A549 (cell line): Measurements from ENCODE around the gene AGBL4.

Experiments used
- CTCF ChIP-seq: fragments of >200 bp; sonication (Bioruptor Twin); formaldehyde crosslinking; IDR thresholded peaks from 3 replicates; pipeline ENCODE4 v1.5.1; 2016
- EHMT2 ChIP-seq: fragments of 200-600 bp; sonication (generic); IDR thresholded peaks from 2 replicates; pipeline ENCODE4 v1.6.1; 2016; ENCODE audit warnings: antibody characterized with exemption, low read depth, mild to moderate bottlenecking, moderate library complexity
- HOXA7 ChIP-seq: fragments of 250-450 bp; sonication (Bioruptor Pico); IDR thresholded peaks from 2 replicates; pipeline ENCODE4 v1.5.0; 2020; ENCODE audit warnings: mild to moderate bottlenecking, moderate library complexity
- MAX ChIP-seq: IDR thresholded peaks from 2 replicates; pipeline ENCODE4 v1.6.1; 2012
- MYC ChIP-seq: IDR thresholded peaks from 2 replicates; pipeline ENCODE4 v1.6.1; 2012; ENCODE audit warnings: mild to moderate bottlenecking, inconsistent platforms, low read length, improper control_type of control experiment, borderline replicate concordance
- NR3C1 ChIP-seq: fragments of >200 bp; sonication (Bioruptor Twin); formaldehyde crosslinking; IDR thresholded peaks from 3 replicates; pipeline ENCODE4 v1.6.1; 2017
- POLR2A ChIP-seq: IDR thresholded peaks from 2 replicates; pipeline ENCODE4 v1.6.1; 2012; ENCODE audit warnings: mild to moderate bottlenecking, low read length
- RCOR1 ChIP-seq: fragments of 150-350 bp; IDR thresholded peaks from 2 replicates; pipeline ENCODE4 v1.6.1; 2014; ENCODE audit warnings: antibody characterized with exemption, low read length, low read depth
- REST ChIP-seq: fragments of 200-600 bp; sonication (generic); IDR thresholded peaks from 2 replicates; pipeline ENCODE4 v1.6.1; 2016; ENCODE audit warnings: antibody characterized with exemption, mild to moderate bottlenecking, moderate library complexity
- RFX5 ChIP-seq: fragments of 450-650 bp; IDR thresholded peaks from 2 replicates; pipeline ENCODE4 v1.7.1; 2014; ENCODE audit warnings: antibody characterized with exemption, mild to moderate bottlenecking, moderate library complexity
- ZFP36 ChIP-seq: fragments of 450-650 bp; IDR thresholded peaks from 2 replicates; pipeline ENCODE4 v1.6.1; 2014; ENCODE audit warnings: borderline replicate concordance; ENCODE audit not compliant: partially characterized antibody
- ZNF302 ChIP-seq: fragments of 250-450 bp; sonication (Bioruptor Pico); IDR thresholded peaks from 2 replicates; pipeline ENCODE4 v1.9.0; 2021; ENCODE audit warnings: inconsistent platforms, mild to moderate bottlenecking, moderate library complexity

- no peak for TF ChIP-seq ZFP36
- no peak for TF ChIP-seq RFX5
- TF ChIP-seq RCOR1: no peak
- no peak for TF ChIP-seq NR3C1
- no peak for TF ChIP-seq EHMT2
- no peak for TF ChIP-seq REST
- no peak for TF ChIP-seq POLR2A
- no peak for TF ChIP-seq CTCF
- no peak for TF ChIP-seq HOXA7 (CRISPR knock-in tag)
- no peak for TF ChIP-seq MAX
- TF ChIP-seq ZNF302: no peak
- no peak for TF ChIP-seq MYC
Observed at GRCh38 chr1:48548985-48549384, 1474.8 kb downstream of the AGBL4 start.
